GM12878 (cell line): ENCODE measurements around the gene RPP40. TPM values are rescaled to one million over a fixed set of nuclear protein-coding genes. Genes with fewer than 3 reads are reported as not detected.

Experiments
- CHD1 ChIP-seq: IDR thresholded peaks from 2 replicates; pipeline ENCODE4 v1.6.1; 2012; ENCODE audit warnings: low read depth, low read length, improper control_type of control experiment
- DPF2 ChIP-seq: fragments of 450-650 bp; IDR thresholded peaks from 2 replicates; pipeline ENCODE4 v1.6.1; 2017; ENCODE audit warnings: mild to moderate bottlenecking
- EGR1 ChIP-seq, 2 experiments: IDR thresholded peaks; 1 replicate in 1 of 2; 2 replicates in 1 of 2; pipeline ENCODE4 v1.6.1; 2011 to 2012; ENCODE audit warnings: low read depth in 2 of 2, low read length in 2 of 2, borderline replicate concordance in 1 of 2, mild to moderate bottlenecking in 1 of 2, moderate library complexity in 1 of 2
- ESRRA ChIP-seq: IDR thresholded peaks from 2 replicates; pipeline ENCODE4 v1.6.1; 2012; ENCODE audit warnings: mild to moderate bottlenecking, low read length, improper control_type of control experiment
- MYB ChIP-seq: fragments of 150-350 bp; IDR thresholded peaks from 2 replicates; pipeline ENCODE4 v1.6.1; 2014; ENCODE audit warnings: mild to moderate bottlenecking, low read depth, low read length, borderline replicate concordance
- NBN ChIP-seq: fragments of 450-650 bp; IDR thresholded peaks from 2 replicates; pipeline ENCODE4 v1.6.1; 2016
- NFYB ChIP-seq: IDR thresholded peaks from 2 replicates; pipeline ENCODE4 v1.6.1; 2011; ENCODE audit warnings: low read depth, mild to moderate bottlenecking, low read length, improper control_type of control experiment, moderate library complexity; ENCODE audit not compliant: insufficient read depth
- RAD51 ChIP-seq: fragments of 450-650 bp; IDR thresholded peaks from 2 replicates; pipeline ENCODE4 v1.6.1; 2016; ENCODE audit warnings: moderate library complexity, mild to moderate bottlenecking, inconsistent platforms
- RFX5 ChIP-seq: IDR thresholded peaks from 2 replicates; pipeline ENCODE4 v1.6.1; 2011; ENCODE audit warnings: low read depth, low read length, improper control_type of control experiment
- SUZ12 ChIP-seq: fragments of 200-600 bp; sonication (generic); IDR thresholded peaks from one replicate; pipeline ENCODE4 v1.6.1; 2018; ENCODE audit warnings: antibody characterized with exemption, mild to moderate bottlenecking; ENCODE audit not compliant: unreplicated experiment
- TARDBP ChIP-seq: IDR thresholded peaks from 2 replicates; pipeline ENCODE4 v1.6.1; 2016; ENCODE audit warnings: borderline replicate concordance
- ZSCAN29 ChIP-seq: fragments of 450-650 bp; IDR thresholded peaks from 2 replicates; pipeline ENCODE4 v1.6.1; 2017; ENCODE audit warnings: mild to moderate bottlenecking, moderate library complexity
- polyA plus RNA-seq, 11 experiments: library from polyadenylated mRNA; depleted of rRNA in 4 of 11; unstranded in 6 of 11; stranded (reverse) in 5 of 11; fragments of >200 nt; fragmentation: Nextera tagmentation in 4 of 11; fragmentation: Illumina TruSeq in 1 of 11; extraction: Ambion mirVana in 4 of 11; extraction: Trizol in 1 of 11; gene quantifications; 1 replicate in 1 of 11; 2 replicates in 10 of 11; pipeline versions ENCODE4 v1.2.1 to v1.2.3, GENCODE V29; 2011 to 2016; ENCODE audit warnings: inconsistent platforms in 2 of 11, missing spikeins in 2 of 11, low read depth in 1 of 11
- total RNA-seq, 4 experiments: library from RNA; depleted of rRNA in 3 of 4; stranded (reverse); fragments of >200 nt in 3 of 4; fragmentation: Illumina TruSeq in 1 of 4; extraction: Trizol in 1 of 4; gene quantifications; 2 replicates each; pipeline versions ENCODE4 v1.2.1 to v1.2.3, GENCODE V29; 2013 to 2021
- TF ChIP-seq, protein P1 (sequence below): fragments of 450-650 bp; IDR thresholded peaks from 2 replicates; pipeline ENCODE4 v1.6.1; 2016; ENCODE audit warnings: mild to moderate bottlenecking
- TF ChIP-seq, protein P2 (sequence below): IDR thresholded peaks from 2 replicates; pipeline ENCODE4 v1.6.1; 2011; ENCODE audit warnings: mild to moderate bottlenecking, low read depth, low read length, moderate library complexity; ENCODE audit not compliant: insufficient replicate concordance
- TF ChIP-seq, protein P3 (sequence below): fragments of 450-650 bp; conservative IDR thresholded peaks from 2 replicates; pipeline ENCODE4 v1.6.1; 2017; ENCODE audit warnings: mild to moderate bottlenecking, moderate library complexity
- TF ChIP-seq, protein P4 (sequence below): fragments of 450-650 bp; IDR thresholded peaks from 2 replicates; pipeline ENCODE4 v1.6.1; 2017; ENCODE audit warnings: mild to moderate bottlenecking, low read depth, inconsistent platforms; ENCODE audit not compliant: poor library complexity, severe bottlenecking
- TF ChIP-seq, protein P5 (sequence below): IDR thresholded peaks from 2 replicates; pipeline ENCODE4 v1.6.1; 2011; ENCODE audit warnings: borderline replicate concordance, low read depth, mild to moderate bottlenecking, moderate library complexity, low read length; ENCODE audit not compliant: insufficient read depth, poor library complexity, severe bottlenecking
- TF ChIP-seq, protein P6 (sequence below): fragments of 450-650 bp; formaldehyde crosslinking; IDR thresholded peaks from 2 replicates; pipeline ENCODE4 v1.4.0; 2022; ENCODE audit warnings: mild to moderate bottlenecking, moderate library complexity

Gene RPP40
- total and polyA plus RNA-seq, 10 of the 15 experiments (the other 5 are each of a cell fraction or from before 2014, with no cell fraction given), result 5.6 to 46.3 (median 21.7) TPM

DNA sequence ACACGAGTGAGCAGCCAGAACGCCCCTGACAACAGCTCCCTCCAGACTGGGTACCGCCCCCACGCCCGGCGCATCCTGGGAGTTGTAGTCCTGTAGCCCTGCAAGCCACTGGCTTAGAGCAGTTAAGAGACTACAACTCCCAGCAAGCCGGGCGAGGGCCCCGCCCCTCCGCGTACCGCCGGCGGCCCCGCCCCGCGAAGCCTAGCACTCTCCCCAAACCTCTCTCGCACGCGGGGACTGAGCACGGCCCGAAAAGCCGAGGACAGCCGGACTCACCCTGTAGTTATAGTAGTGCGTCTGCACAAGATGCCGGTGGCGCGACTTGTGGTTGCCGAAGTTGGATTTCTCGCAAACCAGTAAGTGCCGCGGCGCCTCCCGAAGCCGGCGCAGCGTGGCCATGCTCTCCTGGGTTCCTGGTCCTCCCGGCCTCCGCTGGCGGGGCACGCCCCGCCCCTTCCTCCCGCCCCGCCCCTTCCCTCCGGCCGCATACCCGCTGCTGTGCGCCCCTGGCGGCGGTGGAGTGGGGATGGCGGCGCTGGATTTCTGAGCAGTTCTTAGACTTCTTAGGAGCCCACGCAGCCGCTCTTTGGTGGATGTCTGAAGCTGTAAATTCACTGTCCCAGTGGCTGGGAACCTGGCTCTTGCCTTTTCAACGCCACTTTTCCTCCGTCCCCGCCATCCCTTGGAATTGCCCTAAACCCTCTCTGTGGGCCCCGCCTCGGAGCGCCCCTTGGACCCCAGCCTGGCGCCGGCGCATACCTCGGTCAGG lies at the start of gene RPP40 (continued):
- TF ChIP-seq, protein P1, sequence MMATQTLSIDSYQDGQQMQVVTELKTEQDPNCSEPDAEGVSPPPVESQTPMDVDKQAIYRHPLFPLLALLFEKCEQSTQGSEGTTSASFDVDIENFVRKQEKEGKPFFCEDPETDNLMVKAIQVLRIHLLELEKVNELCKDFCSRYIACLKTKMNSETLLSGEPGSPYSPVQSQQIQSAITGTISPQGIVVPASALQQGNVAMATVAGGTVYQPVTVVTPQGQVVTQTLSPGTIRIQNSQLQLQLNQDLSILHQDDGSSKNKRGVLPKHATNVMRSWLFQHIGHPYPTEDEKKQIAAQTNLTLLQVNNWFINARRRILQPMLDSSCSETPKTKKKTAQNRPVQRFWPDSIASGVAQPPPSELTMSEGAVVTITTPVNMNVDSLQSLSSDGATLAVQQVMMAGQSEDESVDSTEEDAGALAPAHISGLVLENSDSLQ, result no peak
- TF ChIP-seq NFYB, result no peak
- no peak for TF ChIP-seq RFX5
- TF ChIP-seq, protein P2, sequence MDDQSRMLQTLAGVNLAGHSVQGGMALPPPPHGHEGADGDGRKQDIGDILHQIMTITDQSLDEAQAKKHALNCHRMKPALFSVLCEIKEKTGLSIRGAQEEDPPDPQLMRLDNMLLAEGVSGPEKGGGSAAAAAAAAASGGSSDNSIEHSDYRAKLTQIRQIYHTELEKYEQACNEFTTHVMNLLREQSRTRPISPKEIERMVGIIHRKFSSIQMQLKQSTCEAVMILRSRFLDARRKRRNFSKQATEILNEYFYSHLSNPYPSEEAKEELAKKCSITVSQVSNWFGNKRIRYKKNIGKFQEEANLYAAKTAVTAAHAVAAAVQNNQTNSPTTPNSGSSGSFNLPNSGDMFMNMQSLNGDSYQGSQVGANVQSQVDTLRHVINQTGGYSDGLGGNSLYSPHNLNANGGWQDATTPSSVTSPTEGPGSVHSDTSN, result no peak
- TF ChIP-seq, protein P3, sequence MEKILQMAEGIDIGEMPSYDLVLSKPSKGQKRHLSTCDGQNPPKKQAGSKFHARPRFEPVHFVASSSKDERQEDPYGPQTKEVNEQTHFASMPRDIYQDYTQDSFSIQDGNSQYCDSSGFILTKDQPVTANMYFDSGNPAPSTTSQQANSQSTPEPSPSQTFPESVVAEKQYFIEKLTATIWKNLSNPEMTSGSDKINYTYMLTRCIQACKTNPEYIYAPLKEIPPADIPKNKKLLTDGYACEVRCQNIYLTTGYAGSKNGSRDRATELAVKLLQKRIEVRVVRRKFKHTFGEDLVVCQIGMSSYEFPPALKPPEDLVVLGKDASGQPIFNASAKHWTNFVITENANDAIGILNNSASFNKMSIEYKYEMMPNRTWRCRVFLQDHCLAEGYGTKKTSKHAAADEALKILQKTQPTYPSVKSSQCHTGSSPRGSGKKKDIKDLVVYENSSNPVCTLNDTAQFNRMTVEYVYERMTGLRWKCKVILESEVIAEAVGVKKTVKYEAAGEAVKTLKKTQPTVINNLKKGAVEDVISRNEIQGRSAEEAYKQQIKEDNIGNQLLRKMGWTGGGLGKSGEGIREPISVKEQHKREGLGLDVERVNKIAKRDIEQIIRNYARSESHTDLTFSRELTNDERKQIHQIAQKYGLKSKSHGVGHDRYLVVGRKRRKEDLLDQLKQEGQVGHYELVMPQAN, result peak; percentile 97
- no peak for TF ChIP-seq MYB
- TF ChIP-seq TARDBP, result peak; percentile 93
- no peak for TF ChIP-seq DPF2
- TF ChIP-seq EGR1 (IDR thresholded peaks at IDR 0.05; ENCODE audit: borderline replicate concordance in 1 of 2, low read depth in 2 of 2, low read length in 2 of 2), result peak in 1 of 2 experiments; percentile 71; a peak in 2 of 3 replicates
- TF ChIP-seq ZSCAN29, result 0 out of 2 replicates have a peak, but pooled peaks have one; percentile 11
- peak; percentile 72; the same call in 1 of the 2 replicates for TF ChIP-seq NBN
- TF ChIP-seq, protein P4, sequence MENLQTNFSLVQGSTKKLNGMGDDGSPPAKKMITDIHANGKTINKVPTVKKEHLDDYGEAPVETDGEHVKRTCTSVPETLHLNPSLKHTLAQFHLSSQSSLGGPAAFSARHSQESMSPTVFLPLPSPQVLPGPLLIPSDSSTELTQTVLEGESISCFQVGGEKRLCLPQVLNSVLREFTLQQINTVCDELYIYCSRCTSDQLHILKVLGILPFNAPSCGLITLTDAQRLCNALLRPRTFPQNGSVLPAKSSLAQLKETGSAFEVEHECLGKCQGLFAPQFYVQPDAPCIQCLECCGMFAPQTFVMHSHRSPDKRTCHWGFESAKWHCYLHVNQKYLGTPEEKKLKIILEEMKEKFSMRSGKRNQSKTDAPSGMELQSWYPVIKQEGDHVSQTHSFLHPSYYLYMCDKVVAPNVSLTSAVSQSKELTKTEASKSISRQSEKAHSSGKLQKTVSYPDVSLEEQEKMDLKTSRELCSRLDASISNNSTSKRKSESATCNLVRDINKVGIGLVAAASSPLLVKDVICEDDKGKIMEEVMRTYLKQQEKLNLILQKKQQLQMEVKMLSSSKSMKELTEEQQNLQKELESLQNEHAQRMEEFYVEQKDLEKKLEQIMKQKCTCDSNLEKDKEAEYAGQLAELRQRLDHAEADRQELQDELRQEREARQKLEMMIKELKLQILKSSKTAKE, result no peak
- TF ChIP-seq, protein P5, sequence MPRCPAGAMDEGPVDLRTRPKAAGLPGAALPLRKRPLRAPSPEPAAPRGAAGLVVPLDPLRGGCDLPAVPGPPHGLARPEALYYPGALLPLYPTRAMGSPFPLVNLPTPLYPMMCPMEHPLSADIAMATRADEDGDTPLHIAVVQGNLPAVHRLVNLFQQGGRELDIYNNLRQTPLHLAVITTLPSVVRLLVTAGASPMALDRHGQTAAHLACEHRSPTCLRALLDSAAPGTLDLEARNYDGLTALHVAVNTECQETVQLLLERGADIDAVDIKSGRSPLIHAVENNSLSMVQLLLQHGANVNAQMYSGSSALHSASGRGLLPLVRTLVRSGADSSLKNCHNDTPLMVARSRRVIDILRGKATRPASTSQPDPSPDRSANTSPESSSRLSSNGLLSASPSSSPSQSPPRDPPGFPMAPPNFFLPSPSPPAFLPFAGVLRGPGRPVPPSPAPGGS, result no peak
- no peak for TF ChIP-seq CHD1
- no peak for TF ChIP-seq RAD51
- no peak for TF ChIP-seq SUZ12
- no peak for TF ChIP-seq ESRRA
- TF ChIP-seq, protein P6, sequence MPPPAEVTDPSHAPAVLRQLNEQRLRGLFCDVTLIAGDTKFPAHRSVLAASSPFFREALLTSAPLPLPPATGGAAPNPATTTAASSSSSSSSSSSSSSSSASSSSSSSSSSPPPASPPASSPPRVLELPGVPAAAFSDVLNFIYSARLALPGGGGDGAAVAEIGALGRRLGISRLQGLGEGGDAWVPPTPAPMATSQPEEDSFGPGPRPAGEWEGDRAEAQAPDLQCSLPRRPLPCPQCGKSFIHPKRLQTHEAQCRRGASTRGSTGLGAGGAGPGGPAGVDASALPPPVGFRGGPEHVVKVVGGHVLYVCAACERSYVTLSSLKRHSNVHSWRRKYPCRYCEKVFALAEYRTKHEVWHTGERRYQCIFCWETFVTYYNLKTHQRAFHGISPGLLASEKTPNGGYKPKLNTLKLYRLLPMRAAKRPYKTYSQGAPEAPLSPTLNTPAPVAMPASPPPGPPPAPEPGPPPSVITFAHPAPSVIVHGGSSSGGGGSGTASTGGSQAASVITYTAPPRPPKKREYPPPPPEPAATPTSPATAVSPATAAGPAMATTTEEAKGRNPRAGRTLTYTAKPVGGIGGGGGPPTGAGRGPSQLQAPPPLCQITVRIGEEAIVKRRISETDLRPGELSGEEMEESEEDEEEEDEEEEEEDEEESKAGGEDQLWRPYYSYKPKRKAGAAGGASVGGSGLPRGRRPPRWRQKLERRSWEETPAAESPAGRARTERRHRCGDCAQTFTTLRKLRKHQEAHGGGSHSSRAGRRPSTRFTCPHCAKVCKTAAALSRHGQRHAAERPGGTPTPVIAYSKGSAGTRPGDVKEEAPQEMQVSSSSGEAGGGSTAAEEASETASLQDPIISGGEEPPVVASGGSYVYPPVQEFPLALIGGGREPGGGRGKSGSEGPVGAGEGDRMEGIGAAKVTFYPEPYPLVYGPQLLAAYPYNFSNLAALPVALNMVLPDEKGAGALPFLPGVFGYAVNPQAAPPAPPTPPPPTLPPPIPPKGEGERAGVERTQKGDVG, result no peak
